HG03520 (cell line): ENCODE measurements around the gene SERPINE1.
"Not testable (repeated sequence)": the region's sequence is repeated elsewhere in the genome, so short reads cannot be mapped to it uniquely, and the experiment has no call there.

ENCODE experiments used
- ATAC-seq: cut with Tn5 transposase; IDR thresholded peaks from one replicate; pipeline ENCODE4 v1.9.1; 2021; ENCODE audit warnings: mild to moderate bottlenecking, moderate library complexity; ENCODE audit not compliant: unreplicated experiment

The SERPINE1 gene

GRCh38 chr7:101100858-101101847 lies 25.8 kb upstream of the SERPINE1 start:
- no peak for ATAC-seq

- no peak for ATAC-seq
These were observed 24.9 kb upstream of the SERPINE1 start for GRCh38 chr7:101102026-101102425.

- not testable (repeated sequence) for ATAC-seq
These were observed 23.2 kb upstream of the SERPINE1 start for GRCh38 chr7:101103701-101104100.

GRCh38 chr7:101104193-101104713 lies 22.7 kb upstream of the SERPINE1 start:
- ATAC-seq: no peak

- ATAC-seq: no peak
These were observed 22.1 kb upstream of the SERPINE1 start for GRCh38 chr7:101104799-101105198.

GRCh38 chr7:101105248-101105647 lies 21.7 kb upstream of the SERPINE1 start:
- not testable (repeated sequence) for ATAC-seq

GRCh38 chr7:101106386-101106785 lies 20.5 kb upstream of the SERPINE1 start:
- no peak for ATAC-seq

- no peak for ATAC-seq
These were observed 18.5 kb upstream of the SERPINE1 start for GRCh38 chr7:101108330-101108857.

GRCh38 chr7:101108961-101109360 lies 17.9 kb upstream of the SERPINE1 start:
- no peak for ATAC-seq

GRCh38 chr7:101109368-101109767 lies 17.5 kb upstream of the SERPINE1 start:
- ATAC-seq: no peak

- no peak for ATAC-seq
These were observed 15.6 kb upstream of the SERPINE1 start for GRCh38 chr7:101111261-101111660.

GRCh38 chr7:101112233-101112632 lies 14.7 kb upstream of the SERPINE1 start:
- no peak for ATAC-seq

- ATAC-seq: not testable (repeated sequence)
These were observed 13.8 kb upstream of the SERPINE1 start for GRCh38 chr7:101113140-101113539.

GRCh38 chr7:101113836-101114235 lies 13.1 kb upstream of the SERPINE1 start:
- ATAC-seq: no peak

GRCh38 chr7:101114492-101114891 lies 12.4 kb upstream of the SERPINE1 start:
- no peak for ATAC-seq

GRCh38 chr7:101115215-101115614 lies 11.7 kb upstream of the SERPINE1 start:
- ATAC-seq: no peak

- no peak for ATAC-seq
These were observed 10.0 kb upstream of the SERPINE1 start for GRCh38 chr7:101116898-101117297.

GRCh38 chr7:101118856-101119255 lies 8.0 kb upstream of the SERPINE1 start:
- ATAC-seq: no peak

- no peak for ATAC-seq
These were observed 7.0 kb upstream of the SERPINE1 start for GRCh38 chr7:101119876-101120275.

- ATAC-seq: no peak
These were observed 6.6 kb upstream of the SERPINE1 start for GRCh38 chr7:101120315-101120714.

- ATAC-seq: not testable (repeated sequence)
These were observed 5.3 kb upstream of the SERPINE1 start for GRCh38 chr7:101121631-101121990.
